HG02943 (cell line): ENCODE measurements around the gene AADAT.
"Not testable (repeated sequence)": the region's sequence is repeated elsewhere in the genome, so short reads cannot be mapped to it uniquely, and the experiment has no call there.

Experiments used
- ATAC-seq: cut with Tn5 transposase; IDR thresholded peaks from one replicate; pipeline ENCODE4 v1.9.1; 2021; ENCODE audit warnings: mild to moderate bottlenecking, low read depth, moderate library complexity; ENCODE audit not compliant: unreplicated experiment

The AADAT gene

GRCh38 chr4:170089668-170090351 lies at the start of gene AADAT:
Gene AADAT (minus strand): TSS chr4:170089956. CDS start chr4:170089690, 266 bp downstream.
- peak; percentile 76 for ATAC-seq

- peak; percentile 94 for ATAC-seq
Measured at GRCh38 chr4:170138580-170139194, 48.9 kb upstream of the AADAT start.

- ATAC-seq: no peak
Measured at GRCh38 chr4:170137927-170138326, 48.2 kb upstream of the AADAT start.

- no peak for ATAC-seq
Measured at GRCh38 chr4:170137466-170137865, 47.7 kb upstream of the AADAT start.

- no peak for ATAC-seq
Measured at GRCh38 chr4:170134821-170135220, 45.1 kb upstream of the AADAT start.

- ATAC-seq: no peak
Measured at GRCh38 chr4:170128219-170128804, 38.6 kb upstream of the AADAT start.

GRCh38 chr4:170127758-170128157 lies 38.0 kb upstream of the AADAT start:
- ATAC-seq: no peak

- ATAC-seq: no peak
Measured at GRCh38 chr4:170124406-170124805, 34.6 kb upstream of the AADAT start.

GRCh38 chr4:170122252-170122651 lies 32.5 kb upstream of the AADAT start:
- no peak for ATAC-seq

- ATAC-seq: no peak
Measured at GRCh38 chr4:170114636-170115035, 24.9 kb upstream of the AADAT start.

- not testable (repeated sequence) for ATAC-seq
Measured at GRCh38 chr4:170114183-170114582, 24.4 kb upstream of the AADAT start.

- no peak for ATAC-seq
Measured at GRCh38 chr4:170111546-170111945, 21.8 kb upstream of the AADAT start.

- ATAC-seq: no peak
Measured at GRCh38 chr4:170111085-170111484, 21.3 kb upstream of the AADAT start.

- ATAC-seq: no peak
Measured at GRCh38 chr4:170110285-170110672, 20.5 kb upstream of the AADAT start.

- ATAC-seq: no peak
Measured at GRCh38 chr4:170109586-170110284, 20.0 kb upstream of the AADAT start.

GRCh38 chr4:170106900-170107299 lies 17.1 kb upstream of the AADAT start:
- no peak for ATAC-seq

- no peak for ATAC-seq
Measured at GRCh38 chr4:170102426-170102825, 12.7 kb upstream of the AADAT start.

GRCh38 chr4:170098171-170098570 lies 8.4 kb upstream of the AADAT start:
- ATAC-seq: not testable (repeated sequence)

GRCh38 chr4:170097681-170098080 lies 7.9 kb upstream of the AADAT start:
- ATAC-seq: no peak

- ATAC-seq: no peak
Measured at GRCh38 chr4:170093973-170094535, 4.3 kb upstream of the AADAT start.
